Psoas muscle (tissue), 8 donors: ENCODE results near the gene STMN3. TPM values are rescaled to one million over a fixed set of nuclear protein-coding genes. Genes with fewer than 3 reads are reported as not detected.

Experiments
- ATAC-seq, 4 donors: fragments of 200-7000 bp; cut with Tn5 transposase; one replicate each; pipeline ENCODE4 v1.9.1; 2020; ENCODE audit warnings: moderate library complexity in 3 of 4, mild to moderate bottlenecking in 2 of 4
- DNase-seq, 2 donors: peaks; one replicate each; pipeline ENCODE4 v3.0.0-alpha.2; 2020
- H3K27ac ChIP-seq: fragments of 200-600 bp; one replicate; pipeline ENCODE4 v1.8.0; 2022
- H3K27me3 ChIP-seq, 3 donors: fragments of 200-600 bp in 1 of 3; one replicate each; pipeline versions ENCODE4 v1.6.1 to v1.8.0; 2013 to 2022; ENCODE audit warnings: low read length in 2 of 3, mild to moderate bottlenecking in 2 of 3, moderate library complexity in 1 of 3; ENCODE audit not compliant: insufficient read depth in 3 of 3
- H3K36me3 ChIP-seq, 2 donors: fragments of 200-600 bp in 1 of 2; one replicate each; pipeline versions ENCODE4 v1.6.1 to v1.8.0; 2013 to 2022; ENCODE audit warnings: low read depth in 1 of 2, mild to moderate bottlenecking in 1 of 2, moderate library complexity in 1 of 2; ENCODE audit not compliant: insufficient read depth in 1 of 2
- H3K4me1 ChIP-seq: fragments of 200-600 bp; one replicate; pipeline ENCODE4 v1.8.0; 2022
- H3K4me3 ChIP-seq: fragments of 200-600 bp; one replicate; pipeline ENCODE4 v1.8.0; 2022; ENCODE audit warnings: mild to moderate bottlenecking
- H3K9me3 ChIP-seq: fragments of 200-600 bp; one replicate; pipeline ENCODE4 v1.8.0; 2022
- CTCF ChIP-seq: fragments of 200-600 bp; IDR thresholded peaks from one replicate; pipeline ENCODE4 v1.8.0; 2022; ENCODE audit warnings: antibody characterized with exemption
- WGBS, 3 donors: extraction: QIAGEN DNeasy Blood & Tissue Kit; methylation state at CpG; one replicate each; pipeline versions ENCODE4 v1.1.6 to v1.1.7; 2013; 5-methylcytosine and 5-hydroxymethylcytosine counted together
- intact Hi-C, 2 donors: fragments of 100-400 bp; cut with DNase I; formaldehyde crosslinking; loops; one replicate each; pipeline versions ENCODE4 v1.11.0 to v1.14.2; 2022
- polyA plus RNA-seq, 3 donors: library from polyadenylated mRNA; stranded (reverse); fragments of 200-250 nt; gene quantifications; one replicate each; pipeline ENCODE4 v1.2.3, GENCODE V29; 2013
- total RNA-seq, 4 donors: library from RNA; stranded (reverse); fragmentation: NEBNext Ultra II Directional in 2 of 4; extraction: Animal tissue kit (Norgen Biotek cat#: 25700) in 2 of 4; gene quantifications; one replicate each; pipeline versions ENCODE4 v1.2.1 to v1.2.4, GENCODE V29; 2021 to 2023
- donor health status: healthy with polysubstance abuse.
- donor health status: DM: no; HTN: no; CAD: no; lungs with moderate emphysema.
- donor health status: Bipolar disorder and iron deficiency.
- donor health status: healthy.
- donor health status: DM: yes; HTN: yes; CAD: no.
- donor health status: DM: no; HTN: no; CAD: no.
- donor health status: DM: no; HTN: no; CAD: no.
- donor health status: DM: yes; HTN: yes; CAD: no.

The STMN3 gene
- total and polyA plus RNA-seq, 7 donors = 1.0 to 3.1 (median 2.4) TPM

- Histone ChIP-seq H3K4me3 (no peak overlapping the region), H3K36me3 (peaks cover 0 to 22% of the 10 kb centered on the region in 2 donors), H3K27me3 (no peaks in the 10 kb centered on the region), H3K9me3 (no peaks in the 10 kb centered on the region), H3K4me1 (no peaks in the 10 kb centered on the region), H3K27ac (no peak overlapping the region)
- ATAC-seq = peak in 1 of 4 donors; percentile 15
- DNase-seq = no peak
- intact Hi-C loops = loop anchor here (2.0 to 5.0 kb wide), 2 partner anchors 74 to 75 kb away; partner anchors contain the start of gene PTK6 (in 1 of the 2)
- WGBS, 3 donors = 81 to 83% (median 81%) methylated on average over 20 of the region's 20 CpGs
- TF ChIP-seq CTCF = no peak
Measured at GRCh38 chr20:63612276-63612931, 40.8 kb downstream of the STMN3 start.

GRCh38 chr20:63611646-63612045 lies 41.6 kb downstream of the STMN3 start:
- WGBS, 3 donors = 87 to 90% (median 90%) methylated on average over 10 of the region's 10 CpGs
- Histone ChIP-seq H3K36me3 (peaks cover 0 to 15% of the 10 kb centered on the region in 2 donors), H3K27ac (no peak overlapping the region), H3K9me3 (no peaks in the 10 kb centered on the region), H3K4me1 (no peaks in the 10 kb centered on the region), H3K4me3 (no peak overlapping the region), H3K27me3 (no peaks in the 10 kb centered on the region)
- intact Hi-C loops = loop anchor here (2.0 to 5.0 kb wide), 2 partner anchors 73 to 74 kb away; partner anchors contain the start of gene PTK6 (in 1 of the 2)
- DNase-seq (no peak), ATAC-seq (no peak)
- no peak for TF ChIP-seq CTCF

GRCh38 chr20:63610581-63611435 lies 42.4 kb downstream of the STMN3 start:
- Histone ChIP-seq H3K9me3 (no peaks in the 10 kb centered on the region), H3K4me3 (no peak overlapping the region), H3K27me3 (no peaks in the 10 kb centered on the region), H3K27ac (no peak overlapping the region), H3K4me1 (no peaks in the 10 kb centered on the region), H3K36me3 (peaks cover 0 to 6% of the 10 kb centered on the region in 2 donors)
- TF ChIP-seq CTCF = no peak
- no peak for ATAC-seq
- intact Hi-C loops = loop anchor here in 1 of 2 donors (5.0 kb wide), 1 partner anchor 74 kb away; the partner anchor contains the start of gene PTK6
- no peak for DNase-seq
- 88 to 90% (median 89%) methylated on average over 16 to 17 of the region's 17 CpGs for WGBS, 3 donors

- no peak for DNase-seq
- Histone ChIP-seq H3K27ac (no peak overlapping the region), H3K9me3 (no peaks in the 10 kb centered on the region), H3K27me3 (no peaks in the 10 kb centered on the region), H3K36me3 (peaks cover 0 to 26% of the 10 kb centered on the region in 2 donors), H3K4me1 (no peaks in the 10 kb centered on the region), H3K4me3 (no peak overlapping the region)
- 77 to 88% (median 84%) methylated on average over 9 of the region's 9 CpGs for WGBS, 3 donors
- no peak for TF ChIP-seq CTCF
- intact Hi-C loops = no loop called here
- ATAC-seq = no peak
Measured at GRCh38 chr20:63606686-63607085, 46.5 kb downstream of the STMN3 start.
